CD4-positive, CD25-positive, alpha-beta regulatory T cell (primary cell): ENCODE results near the gene SLC39A13. TPM values are rescaled to one million over a fixed set of nuclear protein-coding genes. Genes with fewer than 3 reads are reported as not detected.

Experiments
- ATAC-seq, 2 donors: fragments of 150-1000 bp; cut with Tn5 transposase; one replicate each; pipeline ENCODE4 v1.10.0; 2021; ENCODE audit warnings: low read depth in 2 of 2, moderate number of reproducible peaks in 2 of 2, moderate library complexity in 1 of 2
- DNase-seq, 3 donors: peaks; one replicate each; pipeline versions ENCODE4 v3.0.0 to v3.0.0-alpha.2; 2012 to 2022; ENCODE audit warnings: mixed read lengths in 1 of 3
- H3K27ac ChIP-seq: one replicate; pipeline ENCODE4 v1.7.0; 2013; ENCODE audit warnings: mild to moderate bottlenecking, low read length; ENCODE audit not compliant: insufficient read depth, poor library complexity, severe bottlenecking
- H3K27me3 ChIP-seq: one replicate; pipeline ENCODE4 v1.7.0; 2013; ENCODE audit warnings: low read length; ENCODE audit not compliant: control insufficient read depth, insufficient read depth
- H3K36me3 ChIP-seq: one replicate; pipeline ENCODE4 v1.7.0; 2013; ENCODE audit warnings: mild to moderate bottlenecking, low read length, moderate library complexity; ENCODE audit not compliant: control insufficient read depth, insufficient read depth
- H3K4me1 ChIP-seq: 2 replicates; pipeline ENCODE4 v1.7.0; 2013; ENCODE audit warnings: mild to moderate bottlenecking, low read length; ENCODE audit not compliant: insufficient read depth, control insufficient read depth, poor library complexity, severe bottlenecking
- H3K4me3 ChIP-seq: one replicate; pipeline ENCODE4 v1.7.0; 2013; ENCODE audit warnings: low read depth, mild to moderate bottlenecking, low read length, moderate library complexity
- H3K9me3 ChIP-seq, 2 experiments: 1 replicate in 1 of 2; 2 replicates in 1 of 2; pipeline ENCODE4 v1.7.0; 2013; ENCODE audit warnings: low read length in 2 of 2, mild to moderate bottlenecking in 1 of 2, moderate library complexity in 1 of 2; ENCODE audit not compliant: control insufficient read depth in 2 of 2
- H3K27ac Mint-ChIP-seq, 3 donors: one replicate each; pipeline ENCODE4 v1.8.0; 2020 to 2022; ENCODE audit warnings: mild to moderate bottlenecking in 3 of 3, mixed read lengths in 3 of 3, moderate library complexity in 2 of 3
- H3K27me3 Mint-ChIP-seq: one replicate; pipeline ENCODE4 v1.8.0; 2022; ENCODE audit warnings: mild to moderate bottlenecking, mixed read lengths
- H3K36me3 Mint-ChIP-seq: one replicate; pipeline ENCODE4 v1.8.0; 2020; ENCODE audit warnings: mixed read lengths
- H3K4me1 Mint-ChIP-seq, 4 donors: one replicate each; pipeline ENCODE4 v1.8.0; 2020 to 2022; ENCODE audit warnings: mixed read lengths in 4 of 4, mild to moderate bottlenecking in 1 of 4
- H3K4me3 Mint-ChIP-seq, 4 donors: one replicate each; pipeline ENCODE4 v1.8.0; 2020 to 2022; ENCODE audit warnings: mild to moderate bottlenecking in 4 of 4, mixed read lengths in 4 of 4, moderate library complexity in 3 of 4
- H3K9me3 Mint-ChIP-seq, 7 donors: one replicate each; pipeline ENCODE4 v1.8.0; 2020 to 2022; ENCODE audit warnings: mixed read lengths in 7 of 7, mild to moderate bottlenecking in 3 of 7, moderate library complexity in 2 of 7
- polyA plus RNA-seq, 4 donors: library from polyadenylated mRNA; unstranded; fragments of 300-500 nt; fragmentation: Illumina TruSeq; gene quantifications; one replicate each; pipeline ENCODE4 v1.2.3, GENCODE V29; 2021
- total RNA-seq: library from RNA; stranded (reverse); gene quantifications from one replicate; pipeline ENCODE4 v1.2.3, GENCODE V29; 2022

Gene SLC39A13
- total and polyA plus RNA-seq, 5 donors from 2014 or later = 21.9 to 32.8 (median 24.4) TPM

DNA sequence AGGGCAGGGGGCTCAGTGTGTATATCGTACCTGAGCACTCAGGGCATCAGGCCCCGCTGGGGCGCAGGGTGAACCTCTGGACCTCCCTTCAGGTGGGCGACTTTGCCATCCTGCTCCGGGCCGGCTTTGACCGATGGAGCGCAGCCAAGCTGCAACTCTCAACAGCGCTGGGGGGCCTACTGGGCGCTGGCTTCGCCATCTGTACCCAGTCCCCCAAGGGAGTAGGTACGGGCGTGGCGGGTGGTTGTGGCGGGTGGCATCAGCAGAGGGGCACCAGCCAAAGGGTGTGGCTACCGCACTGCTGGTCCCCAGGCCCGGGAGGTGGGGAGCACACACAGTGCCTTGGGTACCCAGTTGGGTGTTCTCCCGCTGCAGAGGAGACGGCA is 6.3 kb downstream of the SLC39A13 start:
- H3K9me3 ChIP-seq = no peaks in the 10 kb centered on the region
- Mint-ChIP-seq H3K9me3 (peaks cover 0 to 2% (median 0%) of the 10 kb centered on the region in 7 donors), H3K27me3 (no peaks in the 10 kb centered on the region), H3K4me1 (peaks cover 0 to 13% (median 0%) of the 10 kb centered on the region in 4 donors), H3K36me3 (peaks cover 9% of the 10 kb centered on the region), H3K27ac (no peak overlapping the region), H3K4me3 (no peak overlapping the region)
- no peaks in the 10 kb centered on the region for H3K27me3 ChIP-seq
- ATAC-seq (no peak), DNase-seq (no peak)
- H3K36me3 ChIP-seq = peaks cover 23% of the 10 kb centered on the region
- H3K4me1 ChIP-seq = peaks cover 9% of the 10 kb centered on the region
- no peak overlapping the region for H3K27ac ChIP-seq
- H3K4me3 ChIP-seq = no peak overlapping the region

DNA sequence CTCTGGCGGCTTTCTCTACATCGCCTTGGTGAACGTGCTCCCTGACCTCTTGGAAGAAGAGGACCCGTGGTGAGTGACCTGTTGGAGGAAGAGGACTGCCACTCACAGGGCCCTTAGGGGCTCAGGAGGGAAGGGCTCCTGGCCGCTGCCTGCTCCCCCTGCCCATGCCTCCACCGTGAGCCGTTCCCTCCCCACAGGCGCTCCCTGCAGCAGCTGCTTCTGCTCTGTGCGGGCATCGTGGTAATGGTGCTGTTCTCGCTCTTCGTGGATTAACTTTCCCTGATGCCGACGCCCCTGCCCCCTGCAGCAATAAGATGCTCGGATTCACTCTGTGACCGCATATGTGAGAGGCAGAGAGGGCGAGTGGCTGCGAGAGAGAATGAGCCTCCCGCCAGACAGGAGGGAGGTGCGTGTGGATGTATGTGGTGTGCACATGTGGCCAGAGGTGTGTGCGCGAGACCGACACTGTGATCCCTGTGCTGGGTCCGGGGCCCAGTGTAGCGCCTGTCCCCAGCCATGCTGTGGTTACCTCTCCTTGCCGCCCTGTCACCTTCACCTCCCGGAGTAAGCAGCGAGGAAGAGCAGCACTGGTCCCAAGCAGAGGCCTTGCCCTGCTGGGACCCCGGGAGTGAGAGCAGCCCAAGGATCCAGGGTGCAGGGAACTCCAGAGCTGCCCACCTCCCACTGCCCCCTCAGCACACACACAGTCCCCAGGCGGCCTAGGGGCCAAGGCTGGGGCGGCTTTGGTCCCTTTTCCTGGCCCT is 6.9 kb downstream of the SLC39A13 start:
- DNase-seq = no peak
- Mint-ChIP-seq H3K36me3 (peaks cover 15% of the 10 kb centered on the region), H3K27me3 (no peaks in the 10 kb centered on the region)

DNA sequence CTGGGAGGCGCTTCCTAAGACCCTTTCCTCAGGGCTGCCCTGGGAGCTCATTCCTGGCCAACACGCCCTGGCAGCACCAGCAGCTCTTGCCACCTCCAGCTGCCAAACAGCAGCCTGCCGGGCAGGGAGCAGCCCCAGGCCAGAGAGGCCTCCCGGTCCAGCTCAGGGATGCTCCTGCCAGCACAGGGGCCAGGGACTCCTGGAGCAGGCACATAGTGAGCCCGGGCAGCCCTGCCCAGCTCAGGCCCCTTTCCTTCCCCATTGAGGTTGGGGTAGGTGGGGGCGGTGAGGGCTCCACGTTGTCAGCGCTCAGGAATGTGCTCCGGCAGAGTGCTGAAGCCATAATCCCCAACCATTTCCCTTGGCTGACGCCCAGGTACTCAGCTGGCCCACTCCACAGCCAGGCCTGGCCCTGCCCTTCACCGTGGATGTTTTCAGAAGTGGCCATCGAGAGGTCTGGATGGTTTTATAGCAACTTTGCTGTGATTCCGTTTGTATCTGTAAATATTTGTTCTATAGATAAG is 7.6 kb downstream of the SLC39A13 start:
- ATAC-seq = no peak
- Histone ChIP-seq H3K4me3 (no peak overlapping the region), H3K36me3 (peaks cover 33% of the 10 kb centered on the region), H3K27ac (no peak overlapping the region), H3K4me1 (peaks cover under 1% of the 10 kb centered on the region), H3K9me3 (no peaks in the 10 kb centered on the region), H3K27me3 (no peaks in the 10 kb centered on the region)
- peaks cover 0 to 2% (median 0%) of the 10 kb centered on the region in 7 donors for H3K9me3 Mint-ChIP-seq
- peaks cover 0 to 7% (median 0%) of the 10 kb centered on the region in 4 donors for H3K4me1 Mint-ChIP-seq
- no peak for DNase-seq
- H3K27ac Mint-ChIP-seq = peak overlapping the region in 1 of 3 donors; percentile 67
- peaks cover 15% of the 10 kb centered on the region for H3K36me3 Mint-ChIP-seq
- no peaks in the 10 kb centered on the region for H3K27me3 Mint-ChIP-seq
- H3K4me3 Mint-ChIP-seq = peak overlapping the region in 1 of 4 donors; percentile 32

More for the DNA sequence above, 6.9 kb downstream of the SLC39A13 start:
- no peak for ATAC-seq
- Histone ChIP-seq H3K36me3 (peaks cover 29% of the 10 kb centered on the region), H3K4me1 (peaks cover 6% of the 10 kb centered on the region), H3K9me3 (no peaks in the 10 kb centered on the region), H3K27ac (no peak overlapping the region), H3K4me3 (no peak overlapping the region), H3K27me3 (no peaks in the 10 kb centered on the region)
- H3K27ac Mint-ChIP-seq = peak overlapping the region in 1 of 3 donors; percentile 5
- no peak overlapping the region for H3K4me3 Mint-ChIP-seq
- H3K9me3 Mint-ChIP-seq = peaks cover 0 to 2% (median 0%) of the 10 kb centered on the region in 7 donors
- H3K4me1 Mint-ChIP-seq = peaks cover 0 to 10% (median 0%) of the 10 kb centered on the region in 4 donors

DNA sequence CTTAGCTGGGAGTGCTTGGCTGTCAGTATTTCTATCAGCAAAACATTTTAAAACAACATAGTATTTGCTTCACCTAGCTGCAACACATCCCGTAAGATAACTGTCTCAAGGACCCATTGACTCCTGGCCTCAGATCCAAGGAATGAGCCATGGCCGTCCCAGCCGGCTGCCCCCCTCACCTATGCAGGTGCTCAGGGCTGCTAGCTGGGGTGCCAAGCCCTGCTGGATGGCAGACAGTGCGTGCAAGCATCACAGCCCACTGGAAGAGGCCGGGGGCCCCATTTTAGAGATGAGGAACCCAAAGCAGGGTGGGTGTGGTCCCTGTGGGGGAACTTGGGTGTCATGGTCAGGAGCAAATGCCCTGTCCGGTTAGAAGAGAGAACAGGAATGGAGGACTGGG is 9.3 kb downstream of the SLC39A13 start:
- H3K9me3 ChIP-seq = no peaks in the 10 kb centered on the region
- no peaks in the 10 kb centered on the region for H3K4me1 ChIP-seq
- Mint-ChIP-seq H3K4me3 (peak overlapping the region in 2 of 4 donors; percentile 7 to 52), H3K9me3 (peaks cover 0 to 2% (median 0%) of the 10 kb centered on the region in 7 donors), H3K36me3 (peaks cover 15% of the 10 kb centered on the region), H3K4me1 (peaks cover 0 to 2% (median 0%) of the 10 kb centered on the region in 4 donors), H3K27me3 (no peaks in the 10 kb centered on the region), H3K27ac (no peak overlapping the region)
- DNase-seq (no peak), ATAC-seq (no peak)
- peaks cover 43% of the 10 kb centered on the region for H3K36me3 ChIP-seq
- no peak overlapping the region for H3K4me3 ChIP-seq
- H3K27ac ChIP-seq = no peak overlapping the region
- H3K27me3 ChIP-seq = no peaks in the 10 kb centered on the region

DNA sequence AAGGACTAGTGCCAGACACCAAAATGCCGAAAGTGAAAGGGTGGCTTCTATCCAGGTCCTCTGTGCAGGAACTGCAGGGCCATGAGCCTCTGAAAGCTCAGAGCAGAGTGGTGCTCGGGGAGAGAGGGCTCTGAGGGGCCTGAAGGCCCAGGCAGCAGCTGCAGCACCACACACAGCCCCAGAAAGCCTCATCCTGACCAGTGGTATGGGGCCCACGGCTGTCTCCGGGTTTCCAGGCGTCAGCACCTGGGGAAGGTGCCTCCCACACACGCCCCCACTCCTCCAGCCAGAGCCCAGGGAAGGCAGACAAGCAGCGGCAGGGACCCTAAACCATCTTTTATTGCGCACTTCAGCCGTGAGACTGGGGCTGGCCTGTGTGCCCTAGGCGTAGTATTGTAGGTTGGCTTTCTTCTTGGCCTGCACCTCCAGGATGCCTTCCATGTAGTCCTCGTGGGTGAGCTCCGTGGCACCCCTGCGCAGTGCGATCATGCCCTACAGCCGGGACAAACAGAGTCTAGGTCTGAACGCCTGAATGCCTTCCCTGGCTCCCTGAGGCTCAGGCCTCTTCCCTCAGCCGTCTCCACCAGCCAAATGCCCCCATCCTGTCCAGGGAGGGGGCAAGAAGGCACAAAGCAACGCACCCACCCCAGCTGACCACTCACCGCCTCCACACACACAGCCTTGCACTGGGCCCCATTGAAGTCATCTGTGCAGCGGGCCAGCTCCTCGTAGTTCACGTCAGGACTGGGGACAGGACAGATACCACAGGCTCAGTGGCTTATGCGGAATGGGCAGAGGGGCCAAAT is 10.3 kb downstream of the SLC39A13 start:
- Mint-ChIP-seq H3K4me3 (peak overlapping the region in 1 of 4 donors; percentile 52), H3K27me3 (no peaks in the 10 kb centered on the region), H3K36me3 (peaks cover 14% of the 10 kb centered on the region), H3K9me3 (peaks cover 0 to 2% (median 0%) of the 10 kb centered on the region in 7 donors), H3K27ac (peak overlapping the region in 2 of 3 donors; percentile 31 to 63), H3K4me1 (peaks cover 0 to 2% (median under 1%) of the 10 kb centered on the region in 4 donors)
- Histone ChIP-seq H3K4me3 (no peak overlapping the region), H3K27ac (no peak overlapping the region), H3K9me3 (no peaks in the 10 kb centered on the region), H3K27me3 (no peaks in the 10 kb centered on the region), H3K36me3 (peaks cover 49% of the 10 kb centered on the region), H3K4me1 (no peaks in the 10 kb centered on the region)
- DNase-seq = no peak
- ATAC-seq = no peak

DNA sequence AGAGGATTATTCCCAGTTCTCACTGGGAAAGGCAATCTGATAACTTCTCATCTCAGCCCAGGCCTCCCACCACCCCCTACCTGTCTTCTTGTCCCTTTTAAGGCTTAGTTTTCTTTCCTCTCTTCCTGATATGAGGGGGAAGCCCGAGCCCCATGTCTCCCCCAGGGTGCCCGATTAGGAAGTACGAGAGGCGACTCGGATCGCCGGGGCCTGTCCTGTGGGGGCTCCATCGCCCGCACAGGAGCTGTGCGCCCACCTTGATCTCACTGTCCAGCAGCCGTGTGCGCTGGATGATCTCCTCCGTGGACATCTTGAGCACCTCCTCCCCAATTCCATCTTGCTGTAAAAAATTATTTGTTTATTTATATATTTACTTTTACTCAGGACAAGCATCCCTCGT is 17.2 kb downstream of the SLC39A13 start:
- Histone ChIP-seq H3K36me3 (peaks cover 30% of the 10 kb centered on the region), H3K27me3 (no peaks in the 10 kb centered on the region), H3K27ac (peak overlapping the region; percentile 82), H3K4me3 (peak overlapping the region; percentile 92), H3K9me3 (no peaks in the 10 kb centered on the region), H3K4me1 (peaks cover 20% of the 10 kb centered on the region)
- Mint-ChIP-seq H3K4me3 (peak overlapping the region; percentile 98 to 100 (median 100)), H3K9me3 (no peaks in the 10 kb centered on the region), H3K27me3 (no peaks in the 10 kb centered on the region), H3K36me3 (peaks cover 19% of the 10 kb centered on the region), H3K4me1 (peaks cover 0 to 33% (median 18%) of the 10 kb centered on the region in 4 donors), H3K27ac (peak overlapping the region in 2 of 3 donors; percentile 97)
- no peak for ATAC-seq
- DNase-seq = no peak

DNA sequence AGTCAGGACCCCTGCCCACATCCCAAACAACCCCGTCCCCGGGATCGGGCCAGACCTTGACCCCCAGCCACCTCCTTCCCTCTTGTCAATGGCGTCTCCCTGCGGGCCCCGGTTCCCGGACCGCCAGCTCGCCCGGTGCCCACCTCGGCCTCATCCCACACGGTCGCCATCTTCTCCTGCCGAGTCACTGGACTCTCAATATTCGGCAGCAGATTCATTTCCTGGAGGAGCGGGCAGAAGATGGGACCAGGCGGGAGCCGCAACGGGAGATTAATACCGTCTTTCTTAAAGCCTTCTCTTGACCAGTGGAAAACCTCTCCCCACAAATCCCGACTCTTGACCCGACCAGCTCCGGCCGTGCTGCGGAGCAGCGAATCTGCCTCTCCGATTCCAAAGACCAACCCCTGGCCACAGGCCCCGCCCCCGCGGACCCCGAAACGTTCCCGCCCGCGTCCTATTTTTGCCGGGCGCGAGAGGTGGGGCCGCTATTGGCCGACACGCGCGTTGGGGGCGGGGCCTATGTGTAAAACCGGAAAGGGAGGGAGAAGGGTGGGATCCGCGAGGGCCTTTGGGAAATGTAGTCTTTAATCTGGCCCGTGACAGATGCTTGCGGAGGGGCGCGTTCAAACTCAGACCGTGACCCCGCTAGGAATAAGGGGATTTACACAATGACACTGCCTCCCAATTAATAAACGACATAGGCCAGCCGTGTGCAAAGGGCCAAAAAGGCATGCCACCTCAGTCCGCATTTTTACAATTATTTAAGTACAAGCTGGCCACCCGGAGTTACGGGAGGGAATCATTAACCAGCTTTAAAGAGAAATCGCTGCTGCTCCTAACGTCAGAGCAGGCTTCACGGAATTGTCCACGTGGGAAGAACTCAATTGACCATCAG is 17.9 kb downstream of the SLC39A13 start, which contains the start of gene PSMC3:
TSS of gene PSMC3 (minus strand) at position 378 of the 895 bp plus-strand sequence. CDS start at position 218, 160 bp downstream.
- H3K27ac Mint-ChIP-seq = peak within 1 kb of the TSS; percentile 97 to 99 (median 97)
- peak within 1 kb of the TSS; percentile 92 for H3K4me3 ChIP-seq
- no peaks in the 10 kb centered on the region for H3K27me3 ChIP-seq
- peak within 1 kb of the TSS; percentile 98 to 100 (median 100) for H3K4me3 Mint-ChIP-seq
- peak within 1 kb of the TSS; percentile 82 for H3K27ac ChIP-seq
- ATAC-seq = peak; percentile 95 to 96
- H3K4me1 ChIP-seq = peaks cover 20% of the 10 kb centered on the region
- no peaks in the 10 kb centered on the region for H3K27me3 Mint-ChIP-seq
- peaks cover 19% of the 10 kb centered on the region for H3K36me3 Mint-ChIP-seq
- peaks cover 27% of the 10 kb centered on the region for H3K36me3 ChIP-seq
- peak; percentile 96 to 98 (median 96) for DNase-seq
- H3K9me3 Mint-ChIP-seq = no peaks in the 10 kb centered on the region
- H3K9me3 ChIP-seq = no peaks in the 10 kb centered on the region
- peaks cover 0 to 31% (median 18%) of the 10 kb centered on the region in 4 donors for H3K4me1 Mint-ChIP-seq
